DMS53 treated with DMSO at 0.1 percent for 48 hours (cell line): ENCODE results near the gene NQO2.
"Not testable (repeated sequence)": the region's sequence is repeated elsewhere in the genome, so short reads cannot be mapped to it uniquely, and the experiment has no call there.

Experiments used
- DNase-seq: peaks from one replicate; lab custom pipeline; 2025; ENCODE audit not compliant: unreplicated experiment; lab: John Stamatoyannopoulos, UW

NQO2 gene

DNA sequence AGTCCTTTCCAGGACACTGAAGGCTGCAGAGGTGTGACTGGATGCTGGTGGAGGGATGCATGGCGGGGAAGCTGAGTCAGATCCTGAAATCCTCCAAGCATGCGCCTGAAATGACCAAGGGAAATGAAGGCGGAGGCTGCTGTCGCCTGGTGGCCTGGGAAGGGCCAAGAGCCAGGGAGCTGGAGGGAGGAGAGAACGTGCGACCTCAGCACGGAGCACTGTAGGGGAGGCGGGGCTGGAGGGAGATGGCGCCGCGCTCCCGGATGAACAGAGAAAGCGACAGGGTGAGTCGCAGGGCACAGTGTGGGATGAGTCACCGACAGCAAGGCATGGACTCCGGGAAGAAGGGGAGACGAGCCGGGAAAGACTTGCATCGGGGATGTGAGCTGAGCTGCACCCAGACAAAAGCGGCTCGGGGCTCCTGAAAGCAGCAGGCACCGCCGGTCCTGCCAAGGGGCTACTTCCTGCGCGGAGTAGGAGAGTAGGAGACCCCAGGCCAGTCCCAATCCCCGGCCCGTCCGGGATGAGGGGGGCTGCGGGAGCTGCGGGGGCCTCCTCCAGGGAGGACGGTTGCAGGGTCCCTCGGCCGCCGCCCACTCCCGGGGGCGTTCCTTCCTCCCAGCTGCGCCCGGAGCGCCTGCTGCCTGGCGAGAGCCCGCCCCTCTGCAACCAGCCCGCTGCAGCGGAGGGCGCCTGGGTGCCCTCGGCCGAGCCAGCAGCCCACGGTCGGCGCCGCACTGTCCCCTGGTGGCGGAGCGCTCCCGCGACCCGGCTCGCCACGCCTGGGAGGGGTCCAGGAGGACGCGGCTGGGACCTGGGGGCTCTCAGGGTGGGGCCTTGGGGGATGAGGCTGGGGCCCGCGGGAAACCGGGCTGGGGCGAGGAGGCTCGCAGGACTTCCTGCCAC, 11.0 kb upstream of the NQO2 start:
- DNase-seq: peak; percentile 94

DNA sequence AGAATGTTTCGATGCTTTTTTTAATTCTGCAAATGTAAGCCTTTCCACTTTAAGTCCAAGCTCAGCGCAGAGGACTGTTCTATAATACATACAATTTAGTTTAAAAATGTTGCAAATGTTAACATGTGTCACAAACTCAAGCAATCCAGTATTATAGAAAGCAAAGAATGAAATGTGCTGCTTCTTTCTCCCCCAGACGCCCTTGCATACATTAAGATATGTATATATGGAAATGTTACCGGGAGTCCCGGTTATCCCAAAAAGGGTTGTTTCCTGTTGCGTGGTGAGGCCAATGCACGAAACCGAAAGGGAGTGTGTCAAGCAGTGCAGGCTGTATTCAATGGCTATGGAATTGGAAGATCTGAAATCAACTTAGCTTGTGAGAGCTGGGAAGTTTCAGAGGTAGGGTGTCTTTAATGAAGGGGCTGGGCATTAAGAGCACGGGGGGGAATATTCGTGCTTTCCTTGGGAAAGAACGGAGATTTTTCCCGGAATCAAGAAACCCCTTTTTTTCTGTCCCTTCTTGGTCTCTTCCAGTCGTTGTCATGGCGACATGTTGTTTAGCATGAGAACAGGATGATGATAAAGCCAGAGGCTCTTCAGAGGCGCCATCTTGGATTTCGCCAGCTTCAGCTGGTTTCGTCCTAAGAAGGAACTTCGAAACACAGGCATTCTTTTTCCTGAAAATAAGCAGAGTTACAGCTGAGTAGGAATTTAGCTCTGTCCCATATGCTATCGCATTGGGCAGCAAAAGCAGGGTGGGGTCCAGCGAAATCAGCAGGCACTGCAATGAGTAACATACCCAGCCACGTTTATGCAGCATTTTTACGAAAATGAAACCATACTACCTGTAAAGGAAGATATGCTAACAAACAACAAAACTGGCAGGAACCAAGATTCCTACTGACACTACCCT, 10.1 kb upstream of the NQO2 start:
- peak; percentile 92 for DNase-seq

DNA sequence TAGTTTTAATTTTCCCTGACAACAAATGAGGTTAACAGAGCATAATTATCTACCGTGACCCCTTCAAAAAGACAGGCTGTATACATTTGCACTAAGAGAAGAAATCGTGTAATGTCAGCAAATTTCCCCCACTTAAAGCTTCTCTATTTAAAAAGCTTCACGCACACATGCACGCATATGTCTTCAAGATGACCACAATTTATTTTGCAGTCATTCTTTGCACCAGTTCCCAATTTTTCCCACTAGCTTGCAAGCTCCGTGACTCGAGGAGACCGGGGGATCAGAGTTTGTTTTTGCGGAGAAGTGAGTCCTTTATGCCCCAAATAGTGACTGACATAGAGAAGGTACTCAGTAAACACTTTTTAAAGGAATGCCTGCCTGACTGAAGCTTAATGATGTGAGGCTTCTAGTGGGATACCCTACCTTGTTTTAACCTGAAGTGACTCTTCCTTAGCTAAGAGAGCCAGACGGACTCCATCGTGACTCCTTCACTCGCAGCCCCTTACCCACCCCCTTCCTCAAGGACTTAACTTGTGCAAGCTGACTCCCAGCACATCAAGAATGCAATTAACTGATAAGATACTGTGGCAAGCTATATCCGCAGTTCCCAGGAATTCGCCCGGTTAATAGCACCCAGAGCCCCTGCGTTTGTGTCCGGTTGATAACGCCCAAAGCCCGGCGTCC, 9.3 kb upstream of the NQO2 start:
- peak; percentile 22 for DNase-seq

DNA sequence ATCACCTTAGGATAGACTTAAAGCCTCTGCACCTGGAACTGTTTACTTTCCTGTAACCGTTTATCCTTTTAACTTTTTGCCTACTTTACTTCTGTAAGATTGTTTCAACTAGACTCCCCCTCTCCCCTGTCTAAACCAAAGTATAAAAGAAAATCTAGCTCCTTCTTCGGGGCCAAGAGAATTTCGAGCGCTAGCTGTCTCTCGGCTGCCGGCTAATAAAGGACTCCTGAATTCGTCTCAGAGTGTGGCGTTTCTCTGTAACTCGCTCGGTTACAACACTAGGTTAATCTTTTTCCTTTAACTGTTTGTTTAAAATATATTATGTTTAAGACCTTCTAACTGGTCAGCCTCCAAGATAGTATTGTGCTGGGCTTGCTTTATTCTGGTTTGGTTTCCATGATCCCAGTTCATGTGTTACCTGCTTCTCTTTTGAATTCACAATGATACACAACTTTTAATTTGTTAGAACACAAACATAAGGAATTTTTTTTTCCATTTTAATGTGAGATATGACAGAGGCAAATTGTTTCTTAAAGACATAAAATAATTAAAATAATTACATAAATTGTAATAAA, 8.7 kb upstream of the NQO2 start:
- no peak for DNase-seq

DNA sequence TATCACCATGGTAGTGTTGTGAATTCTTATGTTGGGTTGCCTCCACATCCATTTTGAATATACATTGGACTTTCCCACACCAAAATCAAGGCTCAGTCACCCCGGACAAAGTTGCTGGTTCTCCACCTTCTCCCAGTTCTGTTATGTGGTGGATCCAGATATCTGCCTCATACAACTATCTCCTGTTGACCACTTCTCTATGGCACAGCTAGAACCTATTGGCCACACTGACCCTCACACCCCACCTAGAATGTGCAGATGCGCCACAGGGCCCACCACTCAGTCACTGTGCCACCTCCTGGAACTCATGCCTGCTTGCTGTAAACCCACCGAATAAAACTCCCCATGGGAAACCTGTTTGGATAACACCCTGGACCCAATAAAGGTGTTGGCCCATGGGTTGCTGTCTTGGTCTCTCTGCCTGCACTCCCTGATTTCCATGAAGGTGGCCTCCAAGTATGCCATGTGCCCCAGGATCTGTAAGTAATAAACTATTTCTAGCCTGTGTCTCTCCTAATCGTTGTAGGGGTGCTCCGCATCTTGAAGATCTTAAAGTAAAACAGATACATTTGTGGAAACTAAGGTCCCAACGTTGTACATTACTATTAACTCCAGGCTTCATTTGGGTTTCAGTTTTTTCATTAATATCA, 7.2 kb upstream of the NQO2 start:
- no peak for DNase-seq

DNA sequence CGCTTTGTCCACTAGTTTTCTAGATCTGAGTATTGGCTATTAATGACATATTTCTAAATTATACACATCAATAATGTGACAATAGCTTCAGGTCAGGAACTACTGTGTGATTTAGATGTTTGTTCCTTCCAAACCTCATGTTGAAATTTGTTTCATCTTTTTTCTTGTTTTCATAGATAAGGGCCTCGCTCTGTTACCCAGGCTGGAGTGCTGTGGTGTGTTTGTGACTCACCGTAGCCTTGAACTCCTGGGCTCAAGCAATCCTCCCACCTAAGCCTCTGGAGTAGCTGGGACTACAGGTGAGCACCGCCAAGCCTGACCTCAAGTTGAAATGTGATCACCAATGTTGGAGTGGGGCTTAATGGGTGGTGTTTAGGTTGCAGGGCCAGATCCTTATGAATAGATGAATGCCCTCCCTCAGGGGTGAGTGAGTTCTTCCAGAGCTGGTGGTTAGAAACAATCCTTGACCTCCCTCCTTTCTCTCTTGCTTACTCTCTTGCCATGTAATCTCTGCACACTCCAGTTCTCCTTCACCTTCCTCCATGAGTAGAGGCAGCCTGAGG, 5.9 kb upstream of the NQO2 start:
- DNase-seq: no peak

DNA sequence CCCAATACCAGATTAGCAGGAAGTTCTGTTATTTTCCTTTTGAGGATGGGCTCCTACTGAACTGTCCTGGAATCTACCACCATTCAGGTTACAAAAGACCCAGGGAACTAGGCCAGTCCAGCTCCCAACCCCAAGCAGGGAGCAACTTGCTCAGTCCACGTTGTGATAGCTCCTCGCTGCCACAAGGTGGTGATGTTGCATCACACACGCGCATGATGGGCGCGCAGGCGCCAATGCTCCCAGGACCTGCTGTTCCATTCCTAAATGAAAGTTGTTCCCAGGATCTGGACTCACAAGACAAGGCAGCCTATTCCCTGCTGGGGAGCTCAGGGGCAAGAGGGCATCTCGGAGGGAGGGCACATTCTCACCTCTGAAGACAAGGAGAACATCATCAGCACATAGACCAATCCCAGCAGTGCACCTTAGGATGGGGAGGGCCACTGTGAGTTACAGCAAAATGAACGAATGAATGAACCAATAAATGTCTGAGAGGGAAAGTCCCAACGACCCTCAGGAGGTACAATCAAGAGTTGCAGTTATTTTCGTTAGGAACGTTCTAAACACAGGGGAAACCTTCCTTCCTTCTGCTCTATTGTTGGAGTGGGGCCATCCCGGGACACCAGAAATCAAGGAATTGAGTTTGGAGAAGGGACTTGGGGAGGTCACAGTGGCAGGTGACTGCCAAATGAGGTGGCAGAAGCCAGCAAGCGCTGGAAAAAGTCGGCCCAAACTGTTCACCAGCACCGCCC, 1.3 kb upstream of the NQO2 start:
- DNase-seq: not testable (repeated sequence)

DNA sequence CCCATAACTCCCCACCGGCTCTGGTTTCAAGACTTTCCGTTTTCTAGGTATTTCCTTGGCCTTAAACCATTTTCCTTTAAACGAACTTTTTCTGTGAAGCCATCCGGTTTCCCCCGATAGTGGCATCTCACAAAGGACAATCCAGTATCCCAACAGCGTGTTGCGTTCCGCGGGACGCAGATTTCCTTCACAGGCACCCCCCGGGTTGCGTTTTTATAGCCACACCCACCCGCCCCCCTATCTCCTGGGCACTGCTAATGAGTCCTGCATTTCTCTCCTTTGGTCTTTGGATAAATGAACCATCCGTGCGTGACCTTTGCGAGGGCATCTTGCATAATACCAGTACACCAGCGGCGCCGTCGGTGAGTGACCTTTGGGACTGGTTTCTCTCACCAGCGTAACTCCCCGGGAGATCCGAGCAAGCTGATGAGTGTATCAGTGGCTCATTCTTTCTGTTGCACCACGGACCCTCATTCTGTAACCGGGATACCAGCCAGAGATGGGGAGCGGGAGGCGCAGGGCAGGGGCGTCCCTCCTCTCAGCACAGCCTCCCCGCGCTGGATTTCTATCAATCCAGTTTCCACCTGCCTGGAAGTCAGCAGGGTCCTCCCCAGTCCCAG, 586 bp upstream of the NQO2 start:
- peak; percentile 76 for DNase-seq

DNA sequence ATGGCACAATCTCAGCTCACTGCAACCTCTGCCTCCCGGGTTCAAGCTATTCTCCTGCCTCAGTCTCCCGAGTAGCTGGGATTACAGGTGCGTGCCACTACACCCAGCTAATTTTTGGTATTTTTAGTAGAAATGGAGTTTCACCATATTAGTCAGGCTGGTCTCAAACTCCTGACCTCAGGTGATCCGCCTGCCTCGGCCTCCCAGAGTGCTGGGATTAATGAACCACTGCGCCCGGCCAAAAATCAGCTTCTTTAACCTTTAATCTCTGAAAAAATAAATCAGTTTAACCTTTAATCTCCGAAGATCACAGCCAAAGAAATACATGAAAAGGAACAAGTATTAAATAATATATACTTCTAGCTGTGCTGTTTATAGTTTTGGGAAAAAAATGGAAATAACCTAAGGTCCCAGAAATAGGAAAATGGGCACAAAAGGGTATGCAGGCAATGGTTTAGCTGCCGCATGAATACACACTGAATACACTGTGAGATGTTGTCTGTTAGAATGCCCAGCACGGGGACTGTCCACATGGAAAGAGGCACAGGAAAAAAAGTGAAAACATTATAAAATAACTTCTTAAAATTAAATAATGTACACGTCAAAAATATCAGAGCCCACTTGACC, 1.6 kb downstream of the NQO2 start:
- DNase-seq: no peak

DNA sequence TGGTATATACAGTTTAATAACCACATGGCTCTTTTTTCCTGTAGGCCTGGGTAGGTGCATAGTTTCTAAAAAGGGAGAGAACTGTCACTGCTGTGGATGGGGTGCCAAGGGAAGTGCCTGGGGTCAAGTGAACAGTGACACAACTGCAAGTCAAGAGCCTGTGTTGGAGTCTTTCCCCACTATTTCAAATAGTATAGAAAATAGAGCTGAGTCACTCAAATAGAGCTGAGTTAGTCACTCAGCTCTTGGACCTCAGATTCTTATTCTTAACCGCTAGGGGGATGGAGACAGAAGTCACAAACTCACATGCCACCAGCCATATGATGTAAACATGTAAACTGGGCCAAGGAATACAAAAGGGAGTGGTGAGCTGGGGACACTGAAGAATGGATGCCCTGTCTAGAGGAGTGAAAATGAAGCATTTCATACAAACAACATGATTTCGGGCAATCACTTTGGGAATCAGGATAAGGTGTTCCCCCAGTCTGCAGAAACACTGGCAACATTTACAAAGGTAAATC, 2.1 kb downstream of the NQO2 start:
- DNase-seq: peak; percentile 38

DNA sequence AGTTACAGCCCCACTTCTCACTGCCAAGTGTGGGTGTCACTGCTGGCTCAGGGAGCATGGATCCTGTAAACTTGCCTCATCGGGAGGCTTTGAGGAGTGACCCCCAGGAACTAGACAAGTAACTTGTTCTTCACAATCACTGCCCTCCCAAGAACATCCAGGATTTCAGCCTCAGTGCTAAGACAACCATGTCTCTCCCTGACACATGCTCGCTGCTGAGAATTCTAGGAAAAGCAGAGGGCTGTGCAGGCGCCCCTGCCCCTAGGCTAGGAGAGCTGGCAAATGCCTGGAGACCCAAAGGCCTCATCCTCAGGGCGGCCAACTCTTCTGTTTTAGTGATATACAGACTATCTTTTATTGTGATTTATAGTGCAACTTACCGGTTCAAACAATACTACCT, 3.5 kb downstream of the NQO2 start:
- DNase-seq: not testable (repeated sequence)

DNA sequence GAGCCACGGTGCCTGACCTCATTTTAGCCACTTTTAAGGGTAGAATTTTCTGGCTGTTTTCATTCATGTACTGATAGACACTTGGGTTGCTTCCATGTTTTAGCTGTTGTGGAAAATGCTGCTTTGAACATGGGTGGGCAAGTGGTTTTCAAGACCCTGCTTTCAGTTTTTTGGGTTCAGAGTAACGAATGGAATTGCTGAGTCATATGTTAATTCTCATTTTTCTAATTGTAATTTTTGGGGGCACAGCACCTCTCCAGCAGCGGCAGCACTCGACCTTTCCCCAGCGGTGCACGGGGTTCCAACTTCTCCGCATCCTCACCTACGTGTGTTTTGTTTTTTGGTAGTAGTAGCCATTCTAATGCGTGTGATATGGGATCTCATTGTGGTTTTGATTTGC, 5.4 kb downstream of the NQO2 start:
- DNase-seq: no peak

DNA sequence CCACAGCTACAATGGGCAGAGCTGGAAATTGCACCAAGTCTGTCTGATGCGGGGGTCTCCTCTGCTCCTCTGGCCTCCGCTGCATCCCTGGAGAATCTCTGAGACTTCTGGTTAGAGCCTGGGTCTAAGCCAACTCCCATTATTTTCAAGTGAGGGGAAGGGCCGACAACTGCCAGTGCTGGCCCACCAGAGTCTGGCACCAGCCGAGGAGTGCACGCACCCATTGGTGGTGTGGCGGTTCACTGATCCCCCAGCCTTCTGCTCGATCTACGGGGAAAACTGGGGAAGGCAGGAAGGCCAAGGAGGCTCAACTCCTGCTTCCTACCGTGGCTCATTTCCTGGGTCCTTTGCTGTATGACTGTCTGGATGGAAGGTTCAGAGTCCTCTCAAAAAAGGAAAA, 6.2 kb downstream of the NQO2 start:
- DNase-seq: no peak

DNA sequence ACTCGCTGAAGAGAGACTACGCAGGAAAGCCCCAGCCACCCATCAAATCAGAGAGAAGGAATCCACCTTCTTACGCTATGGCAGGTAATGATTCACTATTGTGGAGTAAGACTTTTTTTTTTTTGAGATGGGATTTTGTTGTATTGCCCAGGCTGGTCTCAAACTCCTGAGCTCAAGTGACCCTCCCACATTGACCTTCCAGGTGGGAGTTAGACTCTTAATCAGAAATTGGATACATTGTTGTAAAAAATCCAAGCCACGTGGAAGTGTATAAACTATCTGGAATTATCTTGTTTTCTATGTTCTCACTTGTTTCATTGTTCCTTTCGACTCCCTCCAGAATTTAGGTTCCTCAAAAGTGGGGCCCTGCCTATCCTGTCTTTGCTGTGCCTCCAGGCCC, 6.8 kb downstream of the NQO2 start:
- DNase-seq: no peak

DNA sequence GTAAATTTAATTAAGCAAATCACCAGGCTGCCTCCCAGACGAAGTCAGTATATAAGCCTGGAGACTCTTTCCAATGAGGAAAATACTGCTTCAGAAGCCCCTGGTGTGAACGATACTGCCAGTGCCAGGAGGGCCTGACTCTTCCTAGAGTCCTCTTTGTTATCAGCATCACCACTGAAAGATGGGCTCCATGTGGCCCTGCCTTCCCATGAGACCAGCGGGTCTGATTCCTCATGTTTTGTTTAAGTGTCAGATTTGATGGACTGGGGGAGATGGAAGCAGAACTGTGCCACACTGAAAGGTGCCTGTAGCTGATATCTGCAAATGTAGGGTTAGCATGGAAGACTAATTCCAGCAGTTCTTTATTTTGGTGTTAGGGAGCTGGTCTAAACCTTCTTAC, 7.9 kb downstream of the NQO2 start:
- DNase-seq: no peak

DNA sequence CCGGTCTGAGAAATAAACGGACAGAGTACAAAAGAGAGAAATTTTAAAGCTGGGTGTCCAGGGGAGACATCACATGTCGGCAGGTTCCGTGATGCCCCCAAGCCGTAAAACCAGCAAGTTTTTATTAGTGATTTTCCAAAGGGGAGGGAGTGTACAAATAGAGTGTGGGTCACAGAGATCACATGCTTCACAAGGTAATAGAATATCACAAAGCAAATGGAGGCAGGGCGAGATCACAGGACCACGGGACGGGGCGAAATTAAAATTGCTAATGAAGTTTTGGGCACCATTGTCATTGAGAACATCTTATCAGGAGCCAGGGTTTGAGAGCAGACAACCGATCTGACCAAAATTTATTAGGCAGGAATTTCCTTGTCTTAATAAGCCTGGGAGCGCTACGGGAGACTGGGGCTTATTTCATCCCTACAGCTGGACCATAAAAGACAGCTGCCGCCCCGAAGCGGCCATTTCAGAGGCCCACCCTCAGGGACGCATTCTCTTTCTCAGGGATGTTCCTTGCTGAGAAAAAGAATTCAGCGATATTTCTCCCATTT, 9.1 kb downstream of the NQO2 start:
- DNase-seq: not testable (repeated sequence)

DNA sequence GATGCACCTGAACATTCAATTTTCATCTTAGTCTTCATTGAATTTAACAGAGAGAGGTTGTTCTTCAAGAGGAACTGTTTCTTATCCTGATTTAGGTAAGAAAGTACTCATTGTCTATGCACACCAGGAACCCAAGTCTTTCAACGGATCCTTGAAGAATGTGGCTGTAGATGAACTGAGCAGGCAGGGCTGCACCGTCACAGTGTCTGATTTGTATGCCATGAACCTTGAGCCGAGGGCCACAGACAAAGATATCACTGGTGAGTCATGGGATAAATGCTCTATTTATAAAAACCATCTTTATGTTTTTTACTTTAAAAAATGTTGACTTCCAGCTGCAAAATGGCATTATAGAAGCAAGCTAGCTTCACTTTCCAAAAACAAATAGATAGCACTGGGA, 10.2 kb downstream of the NQO2 start:
- no peak for DNase-seq

DNA sequence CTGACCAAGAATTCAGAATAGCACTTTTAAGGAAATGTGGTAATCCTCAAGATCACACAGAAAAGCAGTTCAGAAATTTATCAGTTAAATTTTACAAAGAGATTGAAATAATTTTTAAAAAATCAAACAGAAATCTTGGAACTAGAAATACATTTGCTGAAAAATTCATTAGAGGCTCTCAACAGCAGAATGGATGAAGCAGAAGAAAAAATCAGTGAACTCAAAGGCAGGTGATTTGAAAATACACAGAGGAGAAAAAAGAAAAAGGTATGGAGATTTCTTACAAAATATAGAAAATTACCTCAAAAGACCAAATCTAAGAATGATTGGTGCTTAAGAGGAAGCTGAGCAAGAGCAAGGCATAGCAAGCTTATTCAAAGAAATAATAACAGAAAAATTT, 11.5 kb downstream of the NQO2 start:
- no peak for DNase-seq
